CD4-positive, alpha-beta T cell treated with Interferon gamma for 1 hour (primary cell): Measurements from ENCODE around the gene APOLD1.
"Not testable (repeated sequence)": the region's sequence is repeated elsewhere in the genome, so short reads cannot be mapped to it uniquely, and the experiment has no call there.

Experiments used
- DNase-seq: peaks from one replicate; pipeline ENCODE4 v3.0.0-alpha.2; 2020

Gene APOLD1

DNA sequence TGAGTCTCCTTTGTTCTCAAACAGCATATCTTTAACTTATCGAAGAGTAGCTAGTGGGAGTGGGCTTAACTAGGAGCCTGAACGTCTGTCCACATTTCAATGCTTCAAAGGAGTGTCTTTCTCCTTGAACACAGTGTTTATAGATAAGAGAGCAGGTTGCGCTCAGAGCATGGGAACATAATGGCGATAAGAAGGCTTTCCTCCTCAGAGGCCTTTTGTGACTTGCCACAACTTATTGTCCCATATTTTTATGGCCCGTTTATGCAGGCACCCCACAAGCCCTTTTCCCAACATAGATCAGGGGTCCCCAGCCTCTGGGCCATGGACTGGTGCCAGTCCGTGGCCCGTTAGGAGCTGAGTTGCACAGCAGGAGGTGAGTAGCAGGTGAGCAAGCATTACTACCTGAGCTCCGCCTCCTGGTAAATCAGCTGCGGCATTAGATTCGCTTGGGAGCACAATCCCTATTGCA is 25.1 kb downstream of the APOLD1 start:
- DNase-seq, result no peak

DNA sequence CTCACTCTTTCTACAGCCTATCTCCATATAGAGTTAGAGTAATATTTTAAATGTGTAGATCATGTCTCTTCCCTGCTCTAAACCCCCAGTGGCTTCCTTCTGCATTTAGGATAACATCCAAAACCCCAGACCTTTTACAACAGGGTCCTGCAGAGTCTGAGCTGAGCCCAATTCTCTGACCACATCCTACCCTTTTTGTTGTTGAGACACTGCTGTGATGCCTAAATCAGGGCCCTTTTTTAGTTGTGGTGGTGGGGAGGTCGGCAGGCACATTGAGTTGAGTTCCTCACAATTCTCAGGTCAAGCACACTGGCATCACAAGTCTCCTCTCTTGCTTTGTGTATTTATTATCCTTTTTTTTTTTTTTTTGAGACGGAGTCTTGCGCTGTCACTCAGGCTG is 25.9 kb downstream of the APOLD1 start:
- no peak for DNase-seq

DNA sequence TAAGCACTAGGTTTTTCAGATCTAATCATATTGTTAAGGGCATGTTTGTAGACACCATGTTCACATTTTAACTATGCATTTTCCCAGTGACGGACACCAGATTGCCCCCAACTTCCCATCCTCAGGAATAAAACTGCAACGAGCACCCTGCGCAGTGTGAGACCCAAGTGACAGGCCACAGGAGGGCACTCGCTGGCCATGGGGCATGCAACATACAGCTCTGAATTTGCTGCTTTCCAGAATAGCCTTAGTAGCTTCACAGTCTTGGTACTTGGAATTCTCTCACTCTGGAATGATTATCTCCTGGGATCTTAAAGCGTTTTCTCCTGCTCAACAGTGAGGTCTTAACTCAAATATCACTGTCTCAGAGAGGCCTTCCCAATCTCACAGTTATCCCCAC is 26.7 kb downstream of the APOLD1 start:
- no peak for DNase-seq

DNA sequence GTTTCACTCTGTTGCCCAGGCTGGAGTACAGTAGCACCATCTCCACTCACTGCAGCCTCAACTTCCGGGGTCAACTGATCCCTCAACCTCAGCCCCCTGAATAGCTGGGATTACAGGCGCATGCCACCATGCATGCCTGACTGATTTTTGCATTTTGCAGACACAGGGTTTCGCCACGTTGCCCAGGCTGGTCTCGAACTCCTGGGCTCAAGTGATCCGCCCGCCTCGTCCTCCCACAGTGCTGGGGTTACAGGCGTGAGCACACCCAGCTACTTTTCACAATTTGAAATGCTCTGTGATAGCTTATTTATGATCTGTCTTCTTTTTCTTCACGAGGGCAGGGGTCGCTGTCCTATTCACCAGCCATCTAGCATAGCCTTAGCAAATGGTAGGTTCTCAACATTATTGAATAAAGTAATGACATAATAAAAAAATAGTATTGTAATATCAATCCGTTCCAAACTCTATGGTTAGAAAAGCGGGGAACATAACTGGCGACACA is 27.2 kb downstream of the APOLD1 start:
- no peak for DNase-seq

DNA sequence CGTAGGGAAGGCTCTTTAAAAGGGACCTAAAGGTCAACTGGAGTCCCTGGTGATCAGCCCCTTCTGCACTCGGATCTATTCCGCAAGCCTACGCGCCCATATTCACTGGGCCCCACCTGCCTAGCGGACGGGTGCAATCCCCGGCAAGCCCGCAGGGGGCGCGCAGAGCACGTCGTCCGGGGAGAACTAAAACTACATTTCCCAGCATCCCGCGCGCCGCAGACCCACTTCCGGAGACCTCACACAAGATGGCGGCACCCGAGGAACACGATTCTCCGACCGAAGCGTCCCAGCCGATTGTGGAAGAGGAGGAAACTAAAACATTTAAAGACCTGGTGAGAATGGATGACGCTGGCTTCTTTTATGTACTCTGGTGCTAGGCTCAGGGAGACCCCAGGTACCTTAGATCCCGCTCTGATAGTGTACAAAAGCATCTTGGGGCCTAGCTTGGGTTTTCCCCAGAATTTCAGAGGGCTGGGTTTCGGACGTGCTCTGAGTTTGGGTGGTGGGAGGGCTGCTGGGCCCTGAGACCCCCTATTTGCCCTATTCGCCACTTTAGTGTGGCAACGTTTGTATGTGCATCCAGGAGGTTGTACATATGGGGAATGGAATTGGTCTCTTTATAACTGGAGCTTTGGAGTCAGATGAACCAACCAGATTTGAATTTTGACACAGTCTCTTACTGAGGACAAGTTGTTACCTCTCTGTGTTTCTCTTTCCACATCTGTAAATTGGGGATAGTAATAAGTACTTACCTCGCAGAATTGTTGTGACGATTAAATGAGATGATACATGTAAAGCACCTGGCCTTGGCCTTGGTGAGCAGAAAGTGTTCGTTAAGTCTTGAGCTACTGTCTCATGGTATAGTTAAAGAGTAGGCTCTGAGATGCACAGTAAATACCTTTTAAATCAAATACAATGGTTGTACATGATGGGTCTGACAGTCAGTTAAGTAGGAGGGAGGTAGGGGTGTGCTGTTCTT is 28.0 kb downstream of the APOLD1 start, which contains the start of gene DDX47:
DDX47 (plus strand) TSS at position 227 of the 982 bp plus-strand sequence; CDS start at position 249, 22 bp downstream.
- peak; percentile 93 for DNase-seq

DNA sequence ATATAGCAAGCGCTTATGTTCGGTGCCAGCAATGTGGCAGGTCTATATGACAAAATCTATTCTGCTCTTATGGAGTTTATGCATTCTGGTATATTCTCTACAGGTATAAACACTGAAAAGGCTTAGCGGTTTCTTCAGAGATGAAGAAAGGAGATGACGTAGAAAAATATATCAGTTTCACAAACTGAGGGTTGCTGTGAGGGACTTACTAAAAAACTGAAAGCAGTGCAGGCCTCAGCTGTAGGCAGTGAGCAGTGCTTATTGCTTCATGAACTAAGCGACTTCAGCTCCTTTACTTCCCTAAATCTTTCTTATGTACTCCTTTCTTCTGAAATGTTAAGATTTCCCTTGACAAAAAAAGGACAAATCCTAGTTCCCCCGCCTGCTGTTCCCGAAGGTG is 32.2 kb downstream of the APOLD1 start:
- DNase-seq, result no peak

DNA sequence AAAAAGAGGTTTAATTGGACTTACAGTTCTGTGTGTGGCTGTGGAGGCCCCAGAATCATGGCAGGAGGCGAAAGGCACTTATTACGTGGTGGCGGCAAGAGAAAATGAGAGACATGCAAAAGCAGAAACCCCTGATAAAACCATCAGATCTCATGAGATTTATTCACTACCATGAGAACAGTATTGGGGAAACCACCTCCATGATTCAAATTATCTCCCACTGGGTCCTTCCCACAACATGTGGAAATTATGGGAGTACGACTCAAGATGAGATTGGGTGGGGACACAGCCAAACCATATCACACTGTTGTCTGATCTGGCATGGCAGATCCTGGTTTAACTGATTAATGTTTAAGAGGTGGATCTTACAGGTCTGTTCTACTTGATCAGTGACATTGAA is 33.2 kb downstream of the APOLD1 start:
- DNase-seq, result no peak

DNA sequence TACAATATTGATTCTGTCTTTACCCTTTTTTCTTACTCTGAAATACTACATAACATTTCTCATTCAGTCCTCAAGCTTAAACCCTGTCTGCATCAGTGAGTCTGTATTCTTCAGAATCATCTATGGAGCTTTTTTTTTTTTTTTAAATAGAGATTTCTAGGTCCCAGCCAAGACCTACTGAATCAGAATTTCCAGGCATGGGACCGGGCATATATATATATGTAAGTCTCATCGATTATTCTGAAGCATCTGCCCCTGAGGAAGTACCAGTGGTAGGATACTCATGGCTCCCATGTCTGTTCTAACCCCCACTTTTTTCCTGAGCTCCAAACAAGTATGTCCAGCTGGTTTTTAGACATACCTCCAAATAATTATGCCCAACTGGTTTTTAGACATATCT is 33.8 kb downstream of the APOLD1 start:
- DNase-seq, result no peak

DNA sequence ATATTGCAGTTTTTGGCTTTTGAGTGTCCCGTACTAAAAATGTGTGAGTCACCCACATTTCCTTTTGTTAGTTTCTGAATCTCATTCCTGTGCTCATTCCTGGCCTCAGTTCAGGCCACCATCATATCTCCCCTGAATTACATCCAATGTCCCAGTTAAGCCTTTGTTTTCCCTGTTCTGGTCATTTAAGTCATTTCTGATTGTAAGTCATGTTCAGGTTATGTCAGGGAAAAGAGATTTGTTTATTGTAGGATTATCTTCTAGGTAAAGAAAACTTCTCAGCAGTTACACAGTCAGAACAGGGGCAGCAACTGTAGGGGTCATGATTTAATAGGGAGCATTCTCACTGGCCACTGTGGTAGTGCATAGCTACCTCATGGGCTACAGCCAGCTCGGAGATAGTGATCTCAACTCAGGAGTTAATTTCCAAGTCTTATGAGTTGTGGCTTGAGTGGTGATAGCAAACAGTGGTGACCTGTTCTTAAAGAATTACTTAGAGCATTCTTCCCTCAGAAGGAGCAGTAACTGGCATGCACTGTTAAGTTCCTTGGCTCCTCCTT is 34.4 kb downstream of the APOLD1 start:
- DNase-seq, result no peak

DNA sequence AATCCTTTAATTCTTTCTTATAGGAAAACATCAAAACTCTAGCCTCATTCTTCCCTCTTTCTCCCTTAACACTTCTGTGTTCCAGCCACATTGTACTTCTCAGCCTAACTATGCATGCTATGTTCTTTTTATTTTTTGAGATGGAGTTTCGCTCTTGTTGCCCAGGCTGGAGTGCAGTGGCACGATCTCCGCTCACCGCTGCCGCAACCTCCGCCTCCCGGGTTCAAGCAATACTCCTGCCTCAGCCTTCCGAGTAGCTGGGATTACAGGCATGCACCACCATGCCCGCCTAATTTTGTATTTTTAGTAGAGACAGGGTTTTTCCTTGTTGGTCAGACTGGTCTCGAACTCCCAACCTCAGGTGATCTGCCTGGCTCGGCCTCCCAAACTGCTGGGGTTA is 34.9 kb downstream of the APOLD1 start:
- not testable (repeated sequence) for DNase-seq

DNA sequence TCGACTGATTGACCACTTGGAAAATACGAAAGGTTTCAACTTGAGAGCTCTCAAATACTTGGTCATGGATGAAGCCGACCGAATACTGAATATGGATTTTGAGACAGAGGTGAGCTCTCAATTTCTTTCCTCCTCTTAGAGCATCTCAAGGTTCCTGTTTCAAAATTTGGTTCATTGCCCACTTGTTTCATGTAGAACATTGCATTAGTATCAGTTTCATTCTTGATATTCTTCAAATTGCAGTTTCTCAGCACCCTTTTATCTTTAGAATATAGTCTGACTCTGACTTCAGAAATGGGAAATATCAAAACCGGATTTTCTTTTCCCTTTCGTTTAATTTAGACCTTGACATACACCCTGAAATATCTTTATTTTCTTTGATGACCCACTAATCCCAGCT is 36.5 kb downstream of the APOLD1 start:
- DNase-seq, result no peak

DNA sequence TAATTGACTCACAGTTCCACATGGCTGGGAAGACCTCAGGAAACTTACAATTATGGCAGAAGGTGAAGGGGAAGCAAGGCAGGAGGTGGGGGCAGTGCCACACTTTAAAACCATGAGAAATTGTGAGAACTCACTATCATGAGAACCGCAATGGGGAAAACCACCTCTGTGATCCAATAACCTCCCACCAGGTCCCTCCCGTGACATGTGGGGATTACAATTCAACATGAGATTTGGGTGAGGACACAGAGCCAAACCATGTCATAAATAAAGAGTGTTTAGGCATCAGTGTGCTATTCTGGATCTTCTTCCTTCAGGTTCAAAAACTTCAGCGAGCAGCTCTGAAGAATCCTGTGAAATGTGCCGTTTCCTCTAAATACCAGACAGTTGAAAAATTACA is 37.4 kb downstream of the APOLD1 start:
- no peak for DNase-seq

DNA sequence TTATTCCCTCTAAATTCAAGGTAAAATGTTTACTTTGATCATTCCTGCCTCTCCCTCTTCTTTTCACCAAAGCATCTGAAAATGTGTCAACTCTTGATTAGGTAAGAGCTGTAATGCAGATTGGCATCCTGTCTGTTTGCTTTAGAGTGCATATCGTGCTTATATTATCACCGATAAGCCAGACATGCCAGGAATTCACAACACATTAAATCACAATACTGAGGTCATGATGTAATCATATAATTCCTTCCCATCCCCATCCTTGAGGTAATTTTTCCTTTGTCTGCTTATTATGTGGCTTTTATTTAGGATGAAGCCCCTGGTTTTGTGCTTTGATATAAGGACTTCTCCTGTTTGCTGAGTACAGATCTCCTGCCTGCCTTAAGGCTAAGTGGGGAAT is 37.8 kb downstream of the APOLD1 start:
- no peak for DNase-seq

DNA sequence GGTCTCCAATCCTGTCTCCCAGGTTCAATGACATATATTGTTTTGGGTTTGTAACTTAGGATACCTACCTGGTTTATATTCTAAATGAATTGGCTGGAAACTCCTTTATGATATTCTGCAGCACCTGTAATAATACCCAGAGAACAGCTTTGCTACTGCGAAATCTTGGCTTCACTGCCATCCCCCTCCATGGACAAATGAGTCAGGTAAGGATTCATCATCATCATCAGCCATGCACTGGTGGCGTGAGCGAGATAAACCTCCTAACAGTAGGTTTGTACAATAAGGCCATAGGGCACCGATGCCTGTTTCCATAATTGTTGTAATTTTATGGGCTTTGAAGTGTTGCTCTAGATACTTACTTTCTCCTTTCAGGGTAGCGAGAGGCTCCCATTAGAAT is 38.4 kb downstream of the APOLD1 start:
- no peak for DNase-seq

DNA sequence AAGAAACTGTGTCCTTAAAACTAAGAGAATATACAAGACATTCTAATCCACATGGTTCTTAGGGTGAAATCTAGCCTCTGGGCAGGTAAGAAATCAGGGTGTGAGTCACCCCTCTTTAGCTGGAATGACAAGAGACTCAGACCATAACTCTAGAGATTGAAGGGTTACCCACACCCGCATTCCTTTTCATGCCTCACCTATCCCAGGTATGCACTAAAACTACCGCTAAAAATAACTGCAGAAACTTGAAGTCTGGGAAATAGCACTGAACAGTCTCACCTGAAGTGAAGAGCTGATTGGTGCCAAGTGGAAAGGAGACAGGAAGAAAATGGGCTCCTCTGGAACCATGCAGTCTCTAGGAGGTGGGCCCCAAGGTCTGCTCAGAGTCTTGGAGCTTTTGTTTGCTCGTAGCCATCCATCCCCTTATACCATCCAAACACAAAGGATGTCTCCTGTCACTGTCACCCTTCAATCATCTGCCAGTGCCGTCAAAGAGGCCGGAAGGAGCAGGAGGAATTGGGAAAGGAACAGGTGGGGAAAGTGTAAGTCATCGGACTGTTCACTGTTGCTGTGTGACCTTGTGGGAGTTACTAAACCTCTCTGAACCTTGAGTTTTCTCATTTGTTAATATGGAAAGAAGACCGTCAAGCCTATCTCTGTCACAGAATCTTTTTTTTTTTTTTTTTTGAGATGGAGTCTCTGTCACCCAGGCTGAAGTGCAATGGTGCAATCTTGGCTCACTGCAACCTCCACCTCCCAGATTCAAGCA is 50.1 kb downstream of the APOLD1 start:
- no peak for DNase-seq

DNA sequence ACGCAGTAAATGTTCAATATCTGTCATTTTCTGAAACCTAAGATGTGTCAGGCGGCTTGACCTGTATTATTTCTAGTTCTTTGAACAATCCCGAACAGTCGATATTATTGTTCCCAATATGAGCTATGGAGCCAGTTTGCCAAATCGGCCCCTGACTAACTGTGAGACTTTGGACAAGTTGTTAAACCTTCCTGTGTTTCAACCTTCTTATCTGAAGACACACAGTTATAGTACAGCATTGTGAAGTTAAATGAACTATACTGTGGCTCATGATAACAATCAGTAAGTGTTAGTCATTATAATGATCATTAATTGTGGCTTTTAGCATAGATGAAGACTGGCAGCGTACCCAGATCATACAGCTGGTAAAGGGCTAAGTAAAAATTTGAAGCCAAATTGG is 51.1 kb downstream of the APOLD1 start:
- DNase-seq, result no peak

DNA sequence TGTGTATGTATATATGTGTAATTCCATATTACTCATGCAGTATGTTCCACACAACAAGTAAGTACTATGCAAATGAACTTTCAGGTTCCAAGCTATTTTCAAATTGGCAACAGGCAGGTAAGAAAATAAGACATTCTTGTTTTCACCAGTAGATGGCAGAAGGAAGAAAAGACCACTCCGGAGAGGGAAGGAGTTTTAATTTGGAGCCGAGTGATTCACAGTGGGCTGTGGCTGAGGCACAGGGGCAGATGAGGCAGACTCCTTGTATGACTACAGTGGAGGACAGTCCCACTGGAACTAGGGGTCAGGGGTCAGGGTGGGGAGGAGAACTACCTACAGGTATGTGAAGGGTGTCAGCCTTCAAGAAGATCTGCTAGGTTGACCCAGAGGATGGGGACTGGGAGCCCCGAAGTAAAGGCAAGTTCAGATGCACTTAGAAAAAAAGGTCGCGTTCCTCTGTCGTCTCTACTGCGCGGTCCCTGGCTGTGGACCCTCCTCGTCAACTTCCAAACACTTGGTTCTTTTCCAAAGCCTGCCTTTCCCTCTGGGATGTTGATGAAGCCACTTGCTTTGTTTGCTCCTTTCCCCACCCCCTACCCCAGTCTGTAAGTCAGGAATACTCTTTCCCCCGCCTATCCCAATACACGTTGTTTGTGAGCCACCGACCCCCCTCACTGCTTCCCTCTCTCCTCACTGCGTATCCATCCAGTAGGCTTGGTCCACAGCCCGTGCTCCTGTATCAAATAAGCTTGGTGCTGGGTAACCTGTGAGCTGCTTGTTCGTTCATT is 51.8 kb downstream of the APOLD1 start:
- peak; percentile 14 for DNase-seq

DNA sequence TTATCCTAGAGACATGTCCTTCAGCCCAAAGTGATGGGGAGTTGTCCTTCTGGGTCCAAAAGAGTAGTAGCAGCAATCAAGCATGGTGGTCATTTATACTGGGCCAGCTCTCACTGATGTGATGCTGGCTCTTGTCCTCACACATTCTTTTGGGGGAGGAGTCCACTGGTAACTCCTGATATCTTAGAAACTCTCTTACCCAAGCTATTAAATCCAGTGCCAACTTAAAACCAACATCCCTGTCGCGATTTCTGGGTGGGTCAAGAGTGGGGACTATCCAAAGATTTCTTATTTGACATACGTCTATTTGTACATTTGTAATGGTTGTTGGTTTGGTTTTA is 52.3 kb downstream of the APOLD1 start:
- no peak for DNase-seq

DNA sequence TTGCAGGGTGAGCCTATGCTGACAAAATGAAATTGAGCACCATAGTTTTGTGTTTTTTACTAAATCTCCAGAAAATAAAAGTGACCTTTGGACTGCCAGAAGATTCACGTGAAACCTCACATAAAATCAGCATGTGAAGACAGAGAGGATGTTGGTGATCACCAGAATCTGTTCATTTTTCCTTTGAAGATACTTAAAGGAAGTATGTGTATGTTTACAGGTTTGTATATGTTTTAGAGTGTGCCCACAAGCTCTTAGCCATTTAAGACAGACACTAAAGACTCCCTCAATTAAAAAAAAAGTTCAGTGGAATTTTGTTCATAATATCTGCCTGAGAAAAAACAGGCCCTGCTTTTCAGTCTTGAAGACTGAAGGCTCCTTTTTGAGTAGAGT is 53.5 kb downstream of the APOLD1 start:
- DNase-seq, result no peak

DNA sequence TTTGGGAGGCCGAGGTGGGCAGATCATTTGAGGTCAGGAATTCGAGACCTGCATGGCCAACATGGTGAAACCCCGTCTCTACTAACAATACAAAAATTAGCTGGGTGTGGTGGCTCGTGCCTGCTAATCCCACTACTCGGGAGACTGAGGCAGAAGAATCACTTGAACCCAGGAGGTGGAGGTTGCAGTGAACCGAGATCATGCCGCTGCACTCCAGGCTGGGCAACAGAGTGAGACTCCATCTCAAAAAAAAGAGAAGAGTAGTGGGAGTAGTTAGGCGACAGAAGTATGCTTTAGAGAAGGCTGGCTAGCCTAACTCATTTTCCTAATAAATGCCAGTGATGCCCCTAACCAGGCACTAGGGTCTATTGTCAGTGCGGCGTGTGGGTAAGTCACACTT is 54.0 kb downstream of the APOLD1 start:
- not testable (repeated sequence) for DNase-seq

DNA sequence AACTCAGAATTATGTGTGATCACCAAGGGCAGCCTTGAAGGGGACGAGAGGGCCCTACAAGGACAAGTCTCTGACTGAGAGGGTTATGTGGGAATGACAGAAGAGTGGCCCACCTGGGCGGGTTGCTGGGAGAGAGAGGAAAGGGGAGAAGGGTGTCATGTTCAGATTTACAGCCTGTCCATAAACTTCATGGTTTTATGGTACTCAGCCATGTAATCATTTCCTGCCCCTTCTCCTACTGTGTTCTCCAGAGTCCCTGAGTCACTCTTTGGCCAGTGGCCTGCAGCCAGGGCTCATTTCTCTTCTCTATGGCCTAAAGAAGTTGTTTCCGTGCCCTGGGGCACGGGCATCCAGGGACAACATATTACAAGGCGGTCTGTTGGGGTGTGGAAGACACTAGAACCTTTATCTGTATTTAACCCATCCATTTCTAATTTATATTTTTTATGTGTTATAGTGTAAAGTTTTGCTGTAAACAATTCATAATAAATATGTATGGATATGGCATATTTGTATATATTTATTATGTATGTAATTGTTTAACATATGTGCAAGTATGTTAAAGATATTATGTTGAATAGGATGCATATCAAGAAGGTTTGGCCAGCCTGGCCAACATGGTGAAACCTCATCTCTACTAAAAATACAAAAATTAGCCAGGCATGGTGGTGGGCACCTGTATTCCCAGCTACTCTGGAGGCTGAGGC is 54.6 kb downstream of the APOLD1 start:
- no peak for DNase-seq

DNA sequence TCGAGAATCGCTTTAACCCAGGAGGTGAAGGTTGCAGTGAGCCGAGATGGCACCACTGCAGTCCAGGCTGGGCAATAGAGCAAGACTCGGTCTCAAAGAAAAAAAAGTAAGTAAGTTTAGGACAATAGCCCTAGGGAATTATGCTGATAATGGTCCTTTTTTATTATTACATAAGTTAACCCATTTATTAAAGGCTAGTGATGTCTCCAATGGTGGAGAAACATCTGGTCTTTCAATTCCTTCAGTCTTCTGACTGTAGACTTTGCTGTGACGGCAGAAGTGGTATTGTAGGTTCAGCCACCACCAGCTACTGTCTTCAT is 55.1 kb downstream of the APOLD1 start:
- no peak for DNase-seq
